Aorta (tissue), 5 donors: ENCODE results near the gene RASAL1. TPM values are rescaled to one million over a fixed set of nuclear protein-coding genes. Genes with fewer than 3 reads are reported as not detected.

ENCODE experiments used
- ATAC-seq: fragments of 200-7000 bp; cut with Tn5 transposase; one replicate; pipeline ENCODE4 v1.9.1; 2022; ENCODE audit warnings: moderate library complexity; ENCODE audit not compliant: low FRiP score
- DNase-seq, 2 donors: peaks; one replicate each; pipeline ENCODE4 v3.0.0-alpha.2; 2020
- H3K27ac ChIP-seq, 2 donors: one replicate each; pipeline ENCODE4 v1.5.1; 2013; ENCODE audit warnings: low read length in 2 of 2, mild to moderate bottlenecking in 2 of 2, moderate library complexity in 2 of 2, control low read depth in 1 of 2, inconsistent platforms in 1 of 2, low read depth in 1 of 2
- H3K27me3 ChIP-seq, 2 donors: one replicate each; pipeline ENCODE4 v1.6.1; 2013; ENCODE audit warnings: control low read depth in 1 of 2, low read length in 1 of 2, mild to moderate bottlenecking in 1 of 2, moderate library complexity in 1 of 2; ENCODE audit not compliant: insufficient read depth in 2 of 2, control insufficient read depth in 1 of 2
- H3K36me3 ChIP-seq, 2 donors: one replicate each; pipeline ENCODE4 v1.6.1; 2013; ENCODE audit warnings: control low read depth in 1 of 2, low read length in 1 of 2, mild to moderate bottlenecking in 1 of 2; ENCODE audit not compliant: insufficient read depth in 2 of 2, control insufficient read depth in 1 of 2
- H3K4me1 ChIP-seq, 2 donors: one replicate each; pipeline ENCODE4 v1.6.1; 2013; ENCODE audit warnings: low read length in 2 of 2, control low read depth in 1 of 2, mild to moderate bottlenecking in 1 of 2, moderate library complexity in 1 of 2; ENCODE audit not compliant: insufficient read depth in 2 of 2, control insufficient read depth in 1 of 2
- H3K4me3 ChIP-seq, 2 donors: one replicate each; pipeline ENCODE4 v1.5.1; 2013; ENCODE audit warnings: low read length in 2 of 2, control low read depth in 1 of 2, mild to moderate bottlenecking in 1 of 2
- H3K9me3 ChIP-seq: one replicate; pipeline ENCODE4 v1.6.1; 2013; ENCODE audit warnings: mild to moderate bottlenecking, low read length; ENCODE audit not compliant: control insufficient read depth
- WGBS, 2 donors: extraction: QIAGEN DNeasy Blood & Tissue Kit; methylation state at CpG; one replicate each; pipeline ENCODE4 v1.1.7; 2013; 5-methylcytosine and 5-hydroxymethylcytosine counted together
- intact Hi-C, 2 donors: fragments of 100-400 bp; cut with DNase I; formaldehyde crosslinking; loops; one replicate each; pipeline versions ENCODE4 v1.14.2 to v1.15.0; 2022
- polyA plus RNA-seq, 2 donors: library from polyadenylated mRNA; stranded (reverse); fragments of 200-250 nt; gene quantifications; one replicate each; pipeline ENCODE4 v1.2.3, GENCODE V29; 2013
- total RNA-seq, 2 donors: library from RNA; stranded (reverse); fragmentation: NEBNext Ultra II Directional; extraction: Animal tissue kit (Norgen Biotek cat#: 25700); gene quantifications; one replicate each; pipeline ENCODE4 v1.2.1, GENCODE V29; 2021
- donor health status: healthy with polysubstance abuse.
- donor health status: Bipolar disorder and iron deficiency.
- donor health status: DM: no; HTN: no; CAD: no.
- donor health status: DM: no; HTN: no; CAD: no.
- donor health status: DM: yes; HTN: yes; CAD: no.

The RASAL1 gene
- total and polyA plus RNA-seq, 4 donors: not detected

DNA sequence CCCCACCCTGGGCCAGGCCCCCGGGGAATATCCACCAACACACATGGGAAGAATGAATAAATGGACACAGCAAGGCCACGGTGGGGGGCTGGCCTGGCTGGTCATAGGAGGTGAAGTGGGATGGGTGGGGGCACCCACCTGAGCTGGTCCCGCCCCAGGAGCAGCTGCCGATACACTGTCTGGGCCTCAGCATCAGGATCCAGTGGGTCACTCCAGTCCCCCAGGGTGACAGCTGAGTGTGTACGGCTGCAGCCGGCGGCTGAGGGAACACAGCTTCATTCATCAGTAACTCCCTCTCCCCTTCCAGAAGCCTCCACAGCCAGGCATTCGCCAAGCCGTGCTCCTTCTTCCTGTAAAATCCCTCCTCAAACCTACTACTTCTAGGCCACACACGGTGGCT, 33.8 kb downstream of the RASAL1 start:
- DNase-seq: no peak
- H3K27ac ChIP-seq: no peak overlapping the region
- 82% methylated on average over 7 to 10 of the region's 10 CpGs for WGBS, 2 donors
- H3K9me3 ChIP-seq: no peaks in the 10 kb centered on the region
- no peaks in the 10 kb centered on the region for H3K36me3 ChIP-seq
- no peak overlapping the region for H3K4me3 ChIP-seq
- intact Hi-C loops: no loop called here
- H3K4me1 ChIP-seq: no peaks in the 10 kb centered on the region
- ATAC-seq: no peak
- no peaks in the 10 kb centered on the region for H3K27me3 ChIP-seq

DNA sequence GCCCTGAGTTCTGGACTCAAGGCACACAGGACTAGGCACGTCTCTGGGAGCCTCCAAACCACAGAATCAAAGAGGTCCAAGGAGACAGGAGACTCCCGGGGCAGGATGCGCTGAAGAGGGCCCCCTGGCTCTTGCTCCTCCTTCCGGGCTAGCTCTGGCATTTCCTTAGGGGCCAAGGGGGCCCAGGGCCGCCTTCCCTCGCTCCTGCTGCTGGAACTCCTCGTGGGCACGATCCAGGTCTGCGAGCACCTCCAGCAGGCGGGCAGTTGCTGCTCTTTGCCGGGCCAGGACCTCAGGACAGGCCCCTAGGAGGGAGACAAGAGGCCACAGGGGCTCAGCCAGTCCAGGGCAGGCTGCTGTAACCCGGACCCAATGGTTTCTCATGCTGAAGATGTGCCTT, 35.8 kb downstream of the RASAL1 start:
- intact Hi-C loops: no loop called here
- Histone ChIP-seq H3K27ac (no peak overlapping the region), H3K4me3 (no peak overlapping the region), H3K27me3 (no peaks in the 10 kb centered on the region), H3K9me3 (no peaks in the 10 kb centered on the region), H3K36me3 (no peaks in the 10 kb centered on the region), H3K4me1 (no peaks in the 10 kb centered on the region)
- 70 to 76% methylated on average over 12 of the region's 12 CpGs for WGBS, 2 donors
- DNase-seq: peak in 1 of 2 donors; percentile 27
- no peak for ATAC-seq

DNA sequence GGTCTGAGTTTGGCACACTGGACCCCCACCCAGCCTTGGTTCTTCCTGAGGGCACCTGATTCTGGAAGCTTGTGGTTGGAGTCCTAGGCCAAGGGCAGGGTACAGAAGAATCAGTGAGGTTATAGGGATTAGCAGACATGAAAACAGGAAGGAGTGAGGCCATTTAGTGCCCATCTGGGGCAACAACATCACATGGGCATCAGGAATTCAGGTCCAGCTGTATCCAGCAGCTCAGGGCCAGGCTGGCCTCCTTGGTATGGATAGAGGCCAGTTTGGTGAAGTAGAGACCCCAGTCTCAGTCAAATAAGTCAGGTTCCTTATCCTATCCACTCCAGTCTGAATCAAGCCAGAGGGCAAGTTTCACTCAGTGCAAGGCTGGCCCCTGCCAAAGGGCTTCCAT, 36.2 kb downstream of the RASAL1 start:
- no peak overlapping the region for H3K27ac ChIP-seq
- ATAC-seq: no peak
- H3K27me3 ChIP-seq: no peaks in the 10 kb centered on the region
- H3K4me3 ChIP-seq: no peak overlapping the region
- H3K9me3 ChIP-seq: no peaks in the 10 kb centered on the region
- no peaks in the 10 kb centered on the region for H3K4me1 ChIP-seq
- DNase-seq: peak in 1 of 2 donors; percentile 25
- intact Hi-C loops: no loop called here
- H3K36me3 ChIP-seq: no peaks in the 10 kb centered on the region

DNA sequence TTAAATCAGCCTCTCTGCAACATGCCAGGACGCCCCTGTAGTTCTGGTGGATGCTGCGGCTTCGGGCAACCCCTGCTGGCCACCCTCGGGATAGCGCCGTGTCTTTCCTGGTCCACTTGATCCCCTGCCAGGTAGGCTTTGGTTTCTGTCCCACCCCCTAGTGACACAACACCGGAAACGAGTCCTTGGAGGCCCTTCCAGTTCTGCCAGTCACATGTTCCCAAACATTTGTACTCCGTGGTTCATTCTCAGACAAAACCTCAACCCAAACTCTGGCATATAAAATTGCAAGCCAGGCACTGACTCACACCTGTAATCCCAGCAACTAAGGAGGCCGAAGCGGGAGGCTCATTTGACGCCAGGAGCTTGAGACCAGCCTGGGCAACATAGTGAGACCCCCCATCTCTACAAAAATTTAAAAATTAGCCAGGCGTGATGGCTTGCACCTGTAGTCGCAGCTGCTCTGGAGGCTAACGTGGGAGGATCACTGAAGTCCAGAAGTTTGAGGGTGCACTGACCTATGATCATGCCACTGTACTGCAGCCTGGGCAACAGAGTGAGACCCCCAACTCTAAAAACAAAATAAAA, 37.0 kb downstream of the RASAL1 start:
- H3K4me1 ChIP-seq: no peaks in the 10 kb centered on the region
- DNase-seq (peak; percentile 82 to 93), ATAC-seq (peak; percentile 87)
- WGBS, 2 donors: 21 to 28% methylated on average over 15 of the region's 15 CpGs
- no peaks in the 10 kb centered on the region for H3K36me3 ChIP-seq
- H3K27ac ChIP-seq: no peak overlapping the region
- no peaks in the 10 kb centered on the region for H3K9me3 ChIP-seq
- no peak overlapping the region for H3K4me3 ChIP-seq
- intact Hi-C loops: no loop called here
- H3K27me3 ChIP-seq: no peaks in the 10 kb centered on the region

DNA sequence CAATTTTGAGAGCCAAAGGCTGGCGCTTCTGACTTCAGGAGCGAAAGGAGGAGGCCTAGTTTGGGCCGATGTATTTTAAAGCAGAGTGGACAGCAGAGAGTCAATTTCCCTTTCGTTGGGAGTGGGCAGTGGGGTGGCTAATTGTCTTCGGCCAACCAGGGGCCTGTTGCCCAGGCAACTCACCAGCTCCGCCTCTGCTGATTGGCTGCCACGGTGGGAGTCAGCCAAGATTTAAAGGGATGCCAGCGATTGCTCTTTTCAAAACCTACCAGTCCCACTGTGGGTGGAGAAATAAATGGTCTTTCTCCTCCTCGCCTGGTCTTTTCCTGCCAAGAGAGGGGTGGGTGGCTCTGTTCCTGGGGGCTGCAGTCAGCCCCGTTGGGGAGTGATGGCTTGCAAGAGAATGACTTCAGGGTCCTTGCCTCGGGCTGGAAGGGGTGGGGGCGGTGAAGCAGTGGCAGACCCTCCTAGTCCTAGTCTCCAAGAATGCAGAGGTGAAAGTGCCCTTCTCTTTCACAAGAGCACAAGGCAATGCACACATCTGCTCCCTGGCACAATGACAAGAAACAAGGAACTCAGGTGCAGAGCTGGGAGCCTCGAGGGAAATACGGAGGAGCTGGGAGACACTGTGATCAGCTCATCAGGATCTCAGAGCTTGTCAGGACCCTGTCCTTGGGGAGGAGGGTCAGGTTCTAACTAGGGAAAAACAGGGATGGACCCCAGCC, 37.7 kb downstream of the RASAL1 start:
- Histone ChIP-seq H3K27me3 (no peaks in the 10 kb centered on the region), H3K9me3 (no peaks in the 10 kb centered on the region), H3K4me1 (no peaks in the 10 kb centered on the region), H3K4me3 (no peak overlapping the region), H3K36me3 (no peaks in the 10 kb centered on the region), H3K27ac (no peak overlapping the region)
- DNase-seq: peak in 1 of 2 donors; percentile 64
- intact Hi-C loops: no loop called here
- peak; percentile 70 for ATAC-seq
- 30 to 34% methylated on average over 14 of the region's 14 CpGs for WGBS, 2 donors

DNA sequence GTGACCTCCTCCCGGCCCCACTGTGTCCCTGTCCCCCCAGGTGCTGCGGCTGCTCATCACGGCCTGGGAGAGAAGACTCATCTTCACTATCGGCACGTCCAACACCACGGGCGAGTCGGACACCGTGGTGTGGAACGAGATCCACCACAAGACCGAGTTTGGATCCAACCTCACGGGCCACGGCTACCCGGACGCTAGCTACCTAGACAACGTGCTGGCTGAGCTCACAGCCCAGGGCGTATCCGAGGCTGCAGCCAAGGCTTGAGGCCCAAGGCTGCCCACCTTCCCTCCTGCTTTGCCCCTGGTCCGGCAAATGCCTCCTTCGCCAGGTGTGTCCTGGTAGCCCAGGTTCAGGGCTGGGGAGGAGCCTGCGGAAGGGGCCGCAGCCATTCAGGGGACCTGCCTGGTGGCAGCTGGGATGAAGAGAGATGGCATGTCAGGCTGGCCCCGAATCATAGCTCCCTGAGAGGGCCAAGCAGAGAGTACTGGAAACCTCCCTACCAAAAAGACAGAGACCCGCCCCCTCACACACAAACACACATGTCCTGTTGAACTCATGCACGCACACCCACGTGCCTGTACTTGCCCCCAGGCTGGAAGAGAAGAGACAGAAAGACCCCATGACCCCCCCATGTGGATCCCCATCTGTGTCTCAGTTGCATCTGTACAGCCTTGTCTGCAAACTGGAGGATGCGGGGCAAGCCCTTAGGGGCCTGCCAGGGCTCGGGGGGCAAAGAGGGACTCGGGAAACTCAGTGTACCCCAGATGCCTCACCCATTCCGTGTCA, 38.7 kb downstream of the RASAL1 start:
- Histone ChIP-seq H3K27me3 (no peaks in the 10 kb centered on the region), H3K36me3 (no peaks in the 10 kb centered on the region), H3K27ac (no peak overlapping the region), H3K4me3 (no peak overlapping the region), H3K4me1 (no peaks in the 10 kb centered on the region), H3K9me3 (no peaks in the 10 kb centered on the region)
- 88 to 89% methylated on average over 30 of the region's 30 CpGs for WGBS, 2 donors
- intact Hi-C loops: no loop called here
- ATAC-seq (no peak), DNase-seq (peak in 1 of 2 donors; percentile 36)

DNA sequence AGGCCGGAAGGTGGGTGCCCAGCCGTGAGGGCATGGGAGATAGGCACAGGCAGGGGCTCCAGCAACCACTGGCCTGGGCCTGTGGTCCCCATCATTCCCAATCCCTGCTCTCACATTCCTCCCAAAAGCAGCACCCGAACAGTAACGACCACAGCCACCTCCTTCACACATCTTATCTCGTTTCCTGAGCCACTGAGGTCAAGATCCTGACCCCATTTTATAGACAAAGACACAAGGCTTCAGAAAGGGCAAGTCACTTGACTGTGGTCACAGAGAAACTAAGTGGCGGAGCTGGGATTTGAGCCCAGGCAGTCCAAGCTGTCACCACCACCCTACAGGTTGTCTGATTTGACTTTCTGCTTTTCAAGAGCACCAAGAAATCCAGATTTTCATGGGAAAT, 40.2 kb downstream of the RASAL1 start:
- Histone ChIP-seq H3K27ac (no peak overlapping the region), H3K27me3 (no peaks in the 10 kb centered on the region), H3K4me3 (no peak overlapping the region), H3K36me3 (no peaks in the 10 kb centered on the region), H3K4me1 (no peaks in the 10 kb centered on the region), H3K9me3 (no peaks in the 10 kb centered on the region)
- no peak for DNase-seq
- no peak for ATAC-seq
- 60 to 70% methylated on average over 6 of the region's 6 CpGs for WGBS, 2 donors
- intact Hi-C loops: no loop called here

DNA sequence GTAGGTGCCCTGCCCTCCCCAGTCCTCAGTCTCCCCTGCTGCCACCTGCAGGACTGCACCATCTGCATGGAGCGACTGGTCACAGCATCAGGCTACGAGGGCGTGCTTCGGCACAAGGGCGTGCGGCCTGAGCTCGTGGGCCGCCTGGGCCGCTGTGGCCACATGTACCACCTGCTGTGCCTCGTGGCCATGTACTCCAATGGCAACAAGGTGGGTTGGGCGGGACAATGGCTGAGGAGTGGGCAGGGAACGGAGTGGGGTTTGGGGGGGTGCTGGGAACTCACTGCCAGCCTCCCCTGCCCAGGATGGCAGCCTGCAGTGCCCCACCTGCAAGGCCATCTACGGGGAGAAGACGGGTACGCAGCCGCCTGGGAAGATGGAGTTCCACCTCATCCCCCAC, 40.8 kb downstream of the RASAL1 start:
- Histone ChIP-seq H3K27ac (no peak overlapping the region), H3K9me3 (no peaks in the 10 kb centered on the region), H3K4me3 (no peak overlapping the region), H3K4me1 (no peaks in the 10 kb centered on the region), H3K27me3 (no peaks in the 10 kb centered on the region), H3K36me3 (no peaks in the 10 kb centered on the region)
- intact Hi-C loops: no loop called here
- peak in 1 of 2 donors; percentile 34 for DNase-seq
- ATAC-seq: no peak
- 88 to 93% methylated on average over 16 of the region's 16 CpGs for WGBS, 2 donors
